ENCODE data around the gene SLC22A7.

Gene SLC22A7

DNA sequence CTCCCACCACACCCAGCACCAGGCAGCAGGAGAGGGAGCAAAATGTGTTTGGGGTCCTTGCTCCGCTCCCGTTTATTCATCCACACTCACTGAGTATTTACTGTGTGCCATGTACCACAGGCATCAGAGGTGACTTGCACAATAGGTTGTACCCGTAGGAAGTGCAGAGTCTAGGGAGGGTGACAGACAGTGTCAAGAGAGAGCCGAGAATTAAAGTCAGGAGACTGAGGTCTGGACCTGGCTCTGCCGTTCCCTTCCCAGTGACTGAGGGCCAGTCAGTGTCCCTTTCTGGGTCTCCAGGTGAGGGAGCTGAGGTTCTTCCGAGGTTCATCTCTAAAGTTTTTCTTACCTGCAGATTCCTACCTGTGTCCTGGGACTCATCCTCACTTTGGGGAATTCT is 32.5 kb upstream of the SLC22A7 start:
- no peak for DNase-seq

DNA sequence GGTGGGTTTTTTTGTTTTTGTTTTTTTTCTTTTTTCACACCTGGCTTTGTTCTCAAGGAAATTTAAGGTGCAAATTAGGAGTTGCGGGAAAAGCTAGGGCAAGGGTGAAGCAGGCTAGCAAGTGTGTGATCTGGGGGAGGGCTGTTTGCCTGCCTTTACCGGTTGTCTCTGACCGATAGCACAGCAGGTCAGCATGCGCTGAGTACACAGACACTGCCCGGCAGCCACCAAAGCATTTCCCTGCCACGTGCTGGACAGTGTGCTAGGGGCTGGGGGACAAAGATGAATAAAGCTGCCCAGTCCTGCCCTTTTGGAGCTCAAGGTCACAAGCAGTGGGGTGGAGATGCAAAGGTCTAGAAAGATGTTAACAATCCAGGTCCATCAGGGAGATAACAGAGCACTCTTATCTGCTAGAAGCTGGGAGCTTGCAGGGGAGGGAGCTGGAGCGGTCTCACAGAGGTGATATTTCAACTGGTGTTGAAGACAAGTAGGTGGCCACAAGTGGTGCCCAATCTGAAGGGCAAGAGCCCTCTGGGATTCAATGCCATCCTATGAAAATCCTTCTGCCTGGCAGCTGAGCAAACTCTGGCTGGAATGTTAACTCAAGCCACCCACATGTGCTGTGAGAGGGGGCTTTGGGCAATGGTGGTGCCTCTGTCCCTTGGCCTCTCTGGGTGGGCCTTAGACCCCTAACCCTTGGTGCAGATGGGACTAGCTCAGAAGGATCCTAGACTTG is 30.3 kb upstream of the SLC22A7 start:
- no peak for DNase-seq

DNA sequence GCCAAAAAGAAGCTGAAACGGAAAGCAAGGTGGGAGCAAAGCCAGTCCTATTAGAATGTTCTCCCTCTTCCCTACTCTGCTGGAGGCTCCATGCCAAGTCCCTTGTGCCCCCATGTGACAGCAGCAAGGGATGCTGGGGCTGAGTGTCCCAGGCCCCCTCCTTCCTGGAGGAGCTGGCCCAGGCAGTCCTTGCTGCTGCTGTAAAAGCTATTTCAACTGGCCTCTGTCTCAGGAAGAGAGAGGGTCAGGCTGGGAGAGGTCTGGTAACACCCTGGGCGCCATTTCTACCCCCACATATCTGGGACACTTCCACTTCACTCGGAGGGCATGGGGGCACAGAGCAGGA is 29.7 kb upstream of the SLC22A7 start:
- DNase-seq = peak in 55 of 58 donors; percentile 15 to 90 (median 68)

DNA sequence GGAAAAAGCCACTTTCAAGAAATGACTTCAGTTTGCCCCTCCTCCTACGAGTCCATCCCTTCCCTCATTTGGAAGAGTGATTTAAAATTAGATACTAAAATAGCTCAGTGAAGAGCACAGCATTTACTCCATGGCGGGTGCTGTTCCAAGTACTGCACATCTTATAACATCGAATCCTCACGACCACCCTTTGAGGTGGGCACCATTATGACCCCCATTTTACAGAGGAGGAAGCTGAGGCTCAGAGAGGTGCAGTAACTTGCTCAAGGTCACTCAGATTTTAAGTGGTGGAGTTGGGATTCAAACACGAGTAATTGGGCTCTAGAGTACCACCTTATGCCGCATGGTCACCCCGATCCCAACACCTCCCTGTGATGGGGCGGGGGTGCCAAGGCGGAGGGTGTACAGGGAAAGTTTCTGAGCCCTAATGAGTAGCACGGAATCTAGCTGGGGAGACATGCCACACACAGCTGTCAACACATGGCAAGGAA is 29.2 kb upstream of the SLC22A7 start:
- DNase-seq = no peak

DNA sequence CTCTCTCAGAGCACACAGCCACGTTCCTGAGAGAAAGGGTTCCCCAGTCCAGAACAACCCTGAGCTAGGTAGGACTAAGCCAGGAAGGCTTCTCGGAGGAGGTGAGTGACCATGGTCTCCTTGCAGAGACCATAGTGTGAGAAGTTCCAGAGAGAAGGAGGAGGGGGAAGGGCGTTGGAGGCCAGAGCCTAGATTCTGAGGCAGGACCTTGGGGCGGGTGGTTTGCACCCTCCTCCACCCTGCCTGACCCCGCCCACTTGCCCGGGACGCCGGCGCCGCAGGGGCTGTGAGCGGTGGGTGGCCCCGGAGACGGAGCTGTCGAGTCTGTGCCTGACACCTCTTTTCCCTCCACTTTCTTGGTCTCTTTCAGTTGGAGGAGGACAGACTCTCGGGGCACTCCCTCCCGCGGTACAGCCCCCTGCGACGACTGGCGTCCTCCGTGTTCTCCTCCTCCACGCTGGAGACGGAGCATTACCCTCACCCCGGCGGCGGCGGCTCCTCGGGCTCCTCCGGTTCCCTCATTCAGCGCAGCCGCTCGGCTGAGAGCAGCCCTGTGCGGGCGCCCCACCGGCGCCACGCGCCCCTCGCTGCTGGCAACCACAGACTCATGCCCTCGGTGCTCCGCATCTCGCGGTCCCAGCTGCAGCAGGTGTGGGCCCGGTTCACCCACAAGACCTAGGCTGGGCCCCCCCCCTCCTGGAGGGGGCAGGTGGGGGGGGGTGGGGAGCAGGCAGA is 28.6 kb upstream of the SLC22A7 start:
- no peak for DNase-seq

DNA sequence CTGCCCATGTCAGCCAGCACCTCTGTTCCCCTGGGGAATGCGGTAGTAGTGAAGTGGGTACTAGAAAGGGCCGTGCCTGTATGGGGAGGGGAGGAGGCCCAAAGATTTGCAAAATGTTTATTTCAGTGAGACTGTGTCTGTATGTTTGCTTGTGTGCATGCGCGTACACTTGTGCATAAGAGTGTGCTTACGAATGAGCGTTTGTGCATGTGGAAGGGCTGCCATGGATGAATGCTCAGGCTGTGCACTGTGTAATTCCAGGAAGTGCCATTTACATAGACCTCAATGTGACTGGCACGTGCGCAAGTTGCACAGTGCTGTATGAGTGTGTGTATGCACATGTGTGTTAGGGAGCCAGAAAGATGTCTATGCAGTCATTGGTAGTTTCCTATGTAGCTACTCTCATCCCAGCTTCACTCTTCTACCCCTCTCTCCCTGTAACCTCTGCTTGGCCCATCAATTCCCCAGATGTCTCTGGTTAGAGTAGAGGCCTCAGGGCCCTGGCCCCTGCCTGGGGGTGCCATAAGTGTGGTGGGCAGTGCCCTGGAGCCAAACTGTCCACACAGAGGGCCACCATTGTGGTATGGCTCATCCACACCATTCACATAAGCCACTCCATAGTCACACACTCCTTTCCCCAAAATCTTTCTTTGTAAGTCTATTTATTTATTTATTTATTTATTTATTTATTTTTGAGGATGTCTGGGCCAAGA is 26.8 kb upstream of the SLC22A7 start:
- no peak for DNase-seq

DNA sequence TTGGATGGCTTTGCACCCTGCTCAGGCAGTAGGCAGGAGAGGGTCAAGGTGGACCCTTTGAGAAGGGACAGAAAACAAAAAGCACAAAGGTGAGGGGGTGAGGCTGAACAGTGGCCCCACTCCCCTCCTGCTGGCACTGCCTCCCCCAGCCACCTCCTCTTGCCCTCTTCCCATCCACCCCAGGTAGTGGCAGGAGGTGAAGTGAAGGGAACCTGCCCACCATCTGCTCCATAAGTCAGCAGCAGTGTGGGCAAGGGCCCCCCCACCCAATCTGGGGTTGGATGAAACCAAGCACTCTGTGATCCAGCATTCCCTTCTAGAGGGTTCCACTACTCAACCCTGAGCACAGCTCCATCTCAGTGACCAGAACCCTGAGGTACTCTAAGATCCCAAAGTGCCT is 26.1 kb upstream of the SLC22A7 start:
- no peak for DNase-seq

DNA sequence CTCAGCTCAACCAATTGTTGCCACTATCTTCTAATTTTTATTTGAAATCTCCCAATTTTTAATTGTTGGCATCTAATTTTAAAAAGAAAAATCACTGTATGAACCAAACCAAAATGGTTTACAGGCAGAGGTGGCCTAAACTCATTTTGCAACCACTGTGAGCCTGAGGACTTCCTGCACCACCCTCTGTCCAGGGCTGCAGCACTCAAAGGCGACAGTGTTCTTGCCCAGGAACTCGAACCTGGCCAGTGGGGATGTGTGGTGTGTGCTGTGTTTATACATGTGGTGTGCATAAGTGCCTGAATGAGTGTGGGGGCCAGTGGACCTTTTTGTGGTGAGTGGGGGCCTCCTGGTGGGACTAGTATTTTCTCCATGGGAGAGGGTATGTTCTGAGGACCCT is 24.4 kb upstream of the SLC22A7 start:
- DNase-seq = no peak

DNA sequence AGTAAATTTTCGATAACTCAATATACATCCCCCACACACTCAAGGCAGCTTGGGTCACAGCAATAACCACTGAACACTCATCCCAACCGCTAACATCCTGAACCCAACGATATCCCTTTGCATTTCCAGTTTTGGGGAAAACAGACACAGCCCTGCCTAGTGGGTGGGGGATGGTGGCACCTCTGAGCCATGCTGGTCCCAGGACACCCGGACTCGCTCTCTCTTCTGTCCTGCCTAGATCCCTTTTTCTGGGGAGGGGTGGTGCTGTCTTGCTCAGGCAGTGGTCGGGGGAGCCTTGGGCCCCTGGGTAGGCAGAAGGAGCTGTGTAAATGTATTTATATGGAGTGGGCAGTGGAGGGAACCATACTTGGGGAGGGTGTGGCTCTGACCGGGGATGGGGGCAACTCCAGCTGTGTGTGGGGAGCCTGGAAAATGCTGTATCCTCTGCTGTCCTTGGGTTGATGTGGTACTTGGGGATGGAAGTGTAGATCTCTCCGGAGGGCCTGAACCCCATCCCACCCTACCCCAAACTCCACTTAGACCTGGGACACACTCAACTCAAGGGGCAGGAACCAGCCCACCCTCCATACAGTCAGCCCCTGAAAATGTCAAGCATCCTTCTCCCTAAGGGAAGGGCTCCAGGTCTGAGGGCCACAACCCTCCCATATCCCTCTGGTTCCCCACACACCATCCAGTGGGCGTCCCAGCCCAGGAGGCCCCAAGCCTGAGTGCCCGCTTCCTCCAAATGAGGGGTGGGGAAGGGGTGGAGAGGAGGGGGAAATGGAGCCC is 23.7 kb upstream of the SLC22A7 start:
- DNase-seq = no peak

DNA sequence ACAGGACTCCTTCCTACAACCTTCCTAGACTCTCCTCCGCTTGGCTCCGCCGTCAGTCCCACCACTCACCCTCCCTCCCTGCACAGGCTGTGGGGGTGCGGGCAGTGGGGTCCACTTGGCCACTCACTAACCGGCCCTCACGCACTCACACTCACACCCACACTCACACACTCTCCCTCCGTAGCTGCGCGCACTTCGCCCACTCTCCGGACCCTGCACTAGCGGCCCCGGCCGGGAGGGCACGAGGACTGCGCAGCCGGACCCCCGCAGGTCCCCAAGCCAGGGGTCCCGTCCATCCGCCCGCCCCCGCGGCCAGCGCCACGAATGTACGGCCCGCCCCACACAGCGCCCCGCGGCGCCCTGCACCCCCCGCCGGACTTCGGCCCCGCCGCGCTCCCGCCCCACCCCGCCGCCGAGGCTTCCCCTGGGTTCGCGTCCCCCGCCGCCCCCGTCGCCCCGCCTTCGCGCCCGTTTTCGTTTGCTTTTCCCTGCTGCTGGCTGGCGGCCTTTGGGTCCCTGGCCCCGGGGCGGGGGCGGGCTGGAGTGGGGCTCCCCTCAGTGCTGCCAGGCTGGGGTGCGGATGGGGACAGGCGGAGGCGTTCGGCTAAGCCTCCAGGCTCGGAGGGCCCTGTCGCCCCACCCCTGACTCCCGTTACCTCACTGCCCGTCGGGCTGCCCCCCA is 23.0 kb upstream of the SLC22A7 start:
- DNase-seq = peak in 3 of 58 donors; percentile 22 to 56 (median 24)

DNA sequence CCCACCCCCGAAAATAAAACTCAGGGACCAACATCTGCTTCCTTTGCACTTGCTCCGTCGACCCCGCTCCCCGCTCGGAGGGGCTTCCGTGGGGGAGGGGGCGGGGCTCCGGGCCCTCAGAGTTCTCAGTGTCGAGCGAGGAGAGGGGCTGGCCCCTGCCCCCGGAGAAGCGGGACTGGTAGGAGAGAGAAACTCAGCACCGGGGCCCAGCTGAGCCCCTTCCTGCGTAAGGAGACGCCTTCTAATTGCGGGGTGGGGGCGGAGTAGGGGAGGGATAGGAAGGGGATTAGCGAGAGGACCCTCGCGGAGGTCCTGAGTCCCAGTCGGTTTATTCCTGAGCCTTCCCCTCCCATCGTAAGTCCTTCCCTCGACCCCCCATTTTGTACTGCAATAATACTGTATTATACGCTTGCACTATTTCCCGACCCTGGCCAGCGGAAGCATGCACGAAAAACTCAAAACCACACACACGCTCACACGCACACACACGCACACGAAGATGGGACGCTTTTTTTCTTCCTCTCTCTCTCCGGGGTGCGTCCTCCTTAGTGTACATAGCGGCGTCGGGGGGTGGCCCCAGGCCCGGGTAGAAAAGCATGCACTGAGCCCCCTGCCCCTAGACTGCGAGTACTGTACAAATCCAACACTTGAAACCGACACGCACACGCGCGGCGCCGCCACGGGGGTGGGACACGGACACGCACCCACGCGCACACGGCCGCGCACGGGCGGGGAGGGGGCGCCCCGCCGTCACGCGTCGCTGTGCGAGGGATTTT is 22.1 kb upstream of the SLC22A7 start:
- no peak for DNase-seq

DNA sequence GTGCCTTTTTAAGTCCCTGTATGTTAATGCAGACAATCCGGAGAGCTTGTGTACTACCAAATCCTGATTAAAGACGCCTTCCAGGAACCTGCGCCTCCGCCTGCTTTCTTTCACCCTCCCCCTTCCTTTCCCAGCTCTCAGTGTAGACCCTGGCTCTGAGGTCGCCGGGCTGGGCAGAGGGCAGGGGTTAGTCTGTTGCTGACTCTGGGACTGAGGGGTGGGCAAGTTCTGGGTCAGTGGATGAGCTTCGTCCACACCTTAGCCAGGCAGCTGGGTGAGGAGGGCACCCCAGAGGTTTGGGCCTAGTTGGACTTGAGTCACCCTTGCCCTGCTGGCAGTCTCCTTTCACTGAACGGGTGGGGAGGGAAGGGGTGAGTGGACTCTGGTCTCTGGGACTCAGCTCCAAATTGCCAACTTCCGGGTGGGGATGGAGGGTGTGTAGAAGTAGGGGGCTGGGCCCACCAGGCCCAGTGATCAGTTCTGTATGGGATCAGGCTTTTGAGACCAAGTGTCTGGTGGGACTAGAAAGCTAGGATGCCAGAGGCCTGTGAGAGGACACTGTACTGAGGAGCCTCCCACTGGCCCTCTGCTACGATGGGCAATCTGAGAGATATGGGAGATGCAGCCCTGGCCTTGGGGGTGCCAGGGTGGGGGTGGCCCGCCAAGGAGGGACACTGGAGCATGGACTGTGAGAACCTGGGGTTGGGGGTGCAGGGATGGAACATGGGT is 21.3 kb upstream of the SLC22A7 start:
- DNase-seq = peak in 1 of 58 donors; percentile 19

DNA sequence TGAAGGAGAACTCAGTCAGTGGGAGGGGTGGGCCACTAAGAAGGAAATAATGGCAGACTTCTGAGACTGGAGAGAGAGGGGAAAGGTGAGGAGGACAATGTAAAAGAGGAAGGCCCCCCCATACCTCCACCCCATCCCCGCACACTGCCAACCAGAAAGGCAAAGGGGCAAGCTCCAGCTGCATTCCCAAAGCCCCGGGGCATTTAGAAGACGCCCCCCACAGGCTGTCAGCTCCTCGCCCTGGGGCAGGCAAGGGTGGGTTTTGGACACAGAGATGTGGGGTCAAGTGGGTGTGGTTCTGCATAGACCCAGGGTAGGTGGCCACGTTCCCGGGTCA is 20.8 kb upstream of the SLC22A7 start:
- no peak for DNase-seq

DNA sequence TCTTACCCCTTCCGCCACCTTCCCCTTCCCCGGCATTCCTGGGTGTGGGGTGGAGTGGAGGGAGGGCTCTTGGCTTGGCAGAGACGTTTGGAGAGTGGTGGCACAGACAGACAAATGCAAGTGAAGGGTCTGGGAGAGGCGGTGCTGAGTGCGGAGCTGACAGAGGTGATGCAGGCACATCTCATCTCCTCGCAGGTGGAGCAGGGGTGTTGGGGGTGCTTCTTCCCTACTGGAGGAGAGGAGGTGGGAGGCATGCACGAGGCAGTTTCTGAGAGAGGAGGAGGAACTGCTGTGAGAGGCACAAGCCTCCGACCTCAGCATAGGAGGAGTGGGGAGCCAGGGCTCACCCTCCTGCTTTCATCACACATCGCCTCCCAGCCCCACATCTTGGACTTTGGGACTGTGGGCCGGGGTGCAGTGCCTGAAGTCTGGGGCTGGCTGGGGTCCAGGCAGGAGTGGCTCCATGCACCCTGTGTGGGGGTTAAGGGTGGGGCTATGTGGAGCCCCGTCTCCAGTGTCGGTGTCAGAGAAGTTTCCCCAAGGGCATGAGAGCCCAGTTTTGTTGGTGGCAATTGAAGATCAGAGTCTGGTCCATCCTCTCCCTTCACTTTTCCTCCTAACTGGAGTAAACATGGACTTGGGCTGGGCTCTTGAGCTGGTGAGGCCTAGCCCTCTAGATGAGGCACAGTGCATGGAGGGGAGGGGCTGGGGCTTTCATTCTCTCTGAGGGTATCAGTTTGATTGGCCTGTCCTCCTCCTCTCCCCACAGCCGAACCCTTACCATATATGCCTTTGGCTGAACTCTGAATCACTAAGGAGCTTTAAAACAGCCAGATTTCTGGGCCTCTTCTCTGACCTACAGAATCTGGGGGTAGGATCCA is 20.2 kb upstream of the SLC22A7 start:
- DNase-seq = no peak

DNA sequence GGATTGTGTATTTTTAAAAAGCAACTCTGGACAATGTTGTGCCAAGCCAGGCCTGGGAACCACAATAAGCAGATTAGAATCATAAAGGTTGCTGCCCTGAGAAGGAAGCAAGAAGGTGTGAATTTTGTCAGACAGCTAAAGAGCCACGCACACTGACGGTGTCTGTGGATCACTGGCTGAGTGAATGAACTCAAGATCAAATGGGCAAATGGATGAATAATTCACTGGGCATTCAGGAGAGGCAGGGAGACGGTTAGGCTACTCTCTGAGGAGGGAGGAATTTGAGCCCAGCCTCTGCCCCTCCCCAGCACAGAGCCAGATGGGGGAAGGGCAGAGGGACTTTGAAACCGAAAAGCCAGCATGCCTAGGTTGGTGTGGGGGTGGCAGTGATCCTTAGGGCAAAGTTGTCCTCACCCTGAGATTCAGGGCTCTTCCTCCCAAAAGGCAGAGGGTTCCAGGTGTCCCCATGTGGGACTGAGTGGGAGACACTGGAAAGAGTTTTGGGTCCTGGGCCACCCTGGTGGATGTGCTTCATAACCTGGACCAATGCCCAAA is 19.5 kb upstream of the SLC22A7 start:
- no peak for DNase-seq

DNA sequence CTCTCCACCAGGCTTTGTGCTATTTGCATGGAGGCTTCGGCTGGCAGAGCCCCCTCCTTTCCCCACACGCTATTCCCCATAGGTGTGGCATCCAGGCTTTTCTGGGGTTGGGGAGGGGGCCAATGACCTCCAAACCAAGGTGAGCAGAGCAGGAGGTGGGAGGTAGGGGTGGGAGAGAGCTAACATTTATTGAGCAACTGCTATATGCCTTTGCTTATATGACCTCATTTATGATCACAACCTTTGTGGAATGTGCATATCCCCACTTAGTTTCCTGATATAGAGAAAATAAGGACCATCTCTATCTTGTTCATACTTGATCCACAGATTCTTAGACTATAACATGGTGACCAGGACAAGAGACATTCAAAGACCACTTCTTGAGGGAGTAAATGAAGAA is 17.8 kb upstream of the SLC22A7 start:
- DNase-seq = no peak

DNA sequence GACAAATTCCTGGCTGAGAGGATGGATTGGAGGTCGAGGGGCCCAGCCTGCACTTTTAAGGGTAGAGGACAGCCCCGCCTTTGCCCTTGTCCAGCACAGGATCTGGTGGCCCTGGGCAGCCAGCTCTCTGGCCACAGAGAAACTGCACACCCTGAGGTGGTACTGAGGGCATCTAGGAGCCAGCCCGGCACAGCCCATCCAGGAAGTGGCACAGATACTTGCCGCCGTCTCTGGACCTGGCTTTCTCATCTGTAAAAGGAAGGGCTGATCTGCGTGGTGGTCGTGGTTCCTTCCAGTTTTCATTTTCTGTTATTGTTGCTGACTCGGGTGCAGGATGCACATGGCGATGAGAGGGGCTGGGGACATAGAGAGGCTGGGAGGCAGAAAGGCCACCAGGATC is 16.0 kb upstream of the SLC22A7 start:
- DNase-seq = no peak

Data from anterior cingulate cortex (tissue), 58 donors.